ENCODE data around the gene QPCT.
"Not testable (repeated sequence)": the region's sequence is repeated elsewhere in the genome, so short reads cannot be mapped to it uniquely, and the experiment has no call there.

The QPCT gene

DNA sequence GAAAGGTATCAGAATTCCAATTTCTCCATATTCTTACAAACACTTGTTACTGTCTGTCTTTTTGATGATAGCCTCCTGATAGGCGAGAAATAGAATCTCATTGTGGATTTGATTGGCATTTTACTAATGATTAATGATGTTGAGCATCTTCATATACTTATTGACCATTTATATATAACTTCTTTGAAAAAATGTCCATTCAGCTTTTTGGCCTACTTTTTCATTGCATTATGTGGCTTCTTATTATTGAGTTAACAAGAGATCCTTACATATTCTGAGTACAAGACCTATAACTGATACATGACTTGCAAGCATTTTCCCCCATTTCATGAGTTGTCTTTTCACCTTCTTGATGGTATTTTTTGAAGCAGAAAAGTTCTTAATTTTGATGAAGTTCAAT is 54.6 kb downstream of the QPCT start:
- Mint-ChIP-seq H3K4me3 (no peak overlapping the region), H3K4me1 (no peaks in the 10 kb centered on the region), H3K27ac (no peak overlapping the region), H3K36me3 (no peaks in the 10 kb centered on the region), H3K9me3 (peaks cover under 1% of the 10 kb centered on the region), H3K27me3 (peaks cover 15% of the 10 kb centered on the region)
- no peak for DNase-seq
- CTCF ChIA-PET: interaction anchor here (0.8 to 7.6 kb wide), 4 partner anchors 15 to 477 kb away, joined by 3 to 107 read pairs (median 22); no protein-coding TSS in a partner anchor

DNA sequence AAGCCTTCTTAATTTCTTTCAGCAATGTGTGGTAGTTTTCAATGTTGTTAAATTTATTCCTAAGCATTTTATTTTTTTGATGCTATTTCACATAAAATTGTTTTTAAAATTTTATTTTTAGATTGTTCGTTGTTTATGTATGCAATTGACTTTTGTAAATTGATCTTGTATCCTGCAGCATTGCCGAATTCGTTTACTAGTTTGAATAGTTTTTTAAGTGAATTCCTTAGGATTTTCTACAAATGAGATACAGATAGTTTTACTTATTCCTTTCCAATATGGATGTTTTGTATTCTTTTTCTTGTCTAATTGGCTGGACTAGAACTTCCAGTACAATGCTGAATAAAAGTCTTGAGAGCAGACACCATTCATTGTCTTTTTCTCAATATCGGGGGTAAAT is 55.6 kb downstream of the QPCT start:
- DNase-seq: no peak
- H3K27ac Mint-ChIP-seq: no peak overlapping the region

DNA sequence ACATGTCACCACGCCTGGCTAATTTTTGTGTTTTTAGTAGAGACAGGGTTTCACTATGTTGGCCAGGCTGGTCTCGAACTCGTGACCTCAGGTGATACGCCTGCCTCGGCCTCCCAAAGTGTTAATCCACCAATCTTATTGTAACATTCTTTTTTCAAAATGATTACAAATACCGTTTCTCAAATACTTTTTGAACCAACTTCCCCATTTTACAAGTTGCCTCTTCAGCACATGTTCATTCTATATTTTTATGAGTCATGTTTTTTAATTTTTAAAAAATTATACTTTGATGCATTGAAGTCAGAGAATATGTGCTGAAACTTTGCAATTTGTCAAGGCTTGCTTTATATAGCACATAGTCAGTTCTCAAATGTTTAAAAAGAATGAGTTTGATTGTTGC is 58.2 kb downstream of the QPCT start:
- no peak overlapping the region for H3K4me3 Mint-ChIP-seq
- H3K27ac Mint-ChIP-seq: no peak overlapping the region
- H3K36me3 Mint-ChIP-seq: no peaks in the 10 kb centered on the region
- H3K9me3 Mint-ChIP-seq: peaks cover 1% of the 10 kb centered on the region
- CTCF ChIA-PET: interaction anchor here (0.6 to 2.7 kb wide), 2 partner anchors 13 to 475 kb away, joined by 3 to 9 read pairs; no protein-coding TSS in a partner anchor
- H3K4me1 Mint-ChIP-seq: no peaks in the 10 kb centered on the region
- DNase-seq: no peak
- H3K27me3 Mint-ChIP-seq: peaks cover 19% of the 10 kb centered on the region

More for the DNA sequence above, 55.6 kb downstream of the QPCT start:
- Mint-ChIP-seq H3K4me1 (no peaks in the 10 kb centered on the region), H3K9me3 (peaks cover 1% of the 10 kb centered on the region), H3K4me3 (no peak overlapping the region), H3K36me3 (no peaks in the 10 kb centered on the region), H3K27me3 (peaks cover 12% of the 10 kb centered on the region)
- CTCF ChIA-PET: interaction anchor here (5.1 to 7.6 kb wide), 2 partner anchors 433 to 476 kb away, joined by 40 to 107 read pairs; no protein-coding TSS in a partner anchor

DNA sequence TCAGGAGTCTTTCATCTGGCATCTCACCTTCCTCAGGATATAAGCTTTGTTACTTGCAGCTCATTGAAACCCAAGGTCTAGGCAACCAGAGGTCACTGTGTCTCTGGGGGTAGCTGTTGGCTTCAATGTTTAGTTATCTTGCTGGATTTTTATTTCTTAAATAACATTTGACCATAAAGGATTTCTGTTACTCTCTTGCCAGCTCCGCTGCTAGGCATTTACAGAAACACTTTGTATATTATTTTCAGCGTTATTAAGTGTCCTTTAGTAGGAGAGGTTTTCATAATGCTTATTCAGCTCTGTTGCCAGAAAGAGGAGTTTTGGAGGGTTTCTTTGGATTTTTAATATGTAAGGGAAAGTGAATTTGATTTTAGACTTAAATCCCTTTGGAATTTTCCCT is 61.4 kb downstream of the QPCT start:
- Mint-ChIP-seq H3K9me3 (peaks cover 1% of the 10 kb centered on the region), H3K27ac (no peak overlapping the region), H3K4me1 (no peaks in the 10 kb centered on the region), H3K36me3 (no peaks in the 10 kb centered on the region), H3K4me3 (no peak overlapping the region), H3K27me3 (peaks cover 33% of the 10 kb centered on the region)
- CTCF ChIA-PET: interaction anchor here (0.7 to 2.8 kb wide), 2 partner anchors 9 to 10 kb away, joined by 3 to 10 read pairs; no protein-coding TSS in a partner anchor
- DNase-seq: no peak

DNA sequence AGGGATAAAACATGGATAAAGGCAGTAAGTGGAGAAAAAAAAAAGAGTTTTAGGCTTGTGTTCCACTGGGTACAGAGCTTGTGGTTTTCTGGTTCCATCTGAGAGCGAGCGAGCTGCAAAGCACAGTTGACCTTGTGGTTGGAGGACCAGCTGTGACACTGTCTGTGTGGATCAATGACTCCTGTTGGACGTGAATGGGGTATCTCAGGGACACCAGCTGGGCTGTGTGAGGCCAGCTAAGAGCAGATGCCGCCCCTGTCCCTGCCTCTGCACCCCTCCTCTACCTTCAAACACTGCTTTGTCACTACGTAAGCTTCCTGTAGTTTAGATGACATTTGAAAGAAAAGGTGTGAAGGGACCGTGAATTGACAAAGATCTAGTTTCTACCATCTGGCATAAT is 67.8 kb downstream of the QPCT start:
- Mint-ChIP-seq H3K27ac (no peak overlapping the region), H3K4me1 (no peaks in the 10 kb centered on the region), H3K27me3 (peaks cover 46% of the 10 kb centered on the region), H3K36me3 (no peaks in the 10 kb centered on the region), H3K9me3 (no peaks in the 10 kb centered on the region), H3K4me3 (no peak overlapping the region)
- CTCF ChIA-PET: interaction anchor here (0.8 to 7.1 kb wide), 3 partner anchors 17 to 466 kb away, joined by 3 to 95 read pairs (median 71); no protein-coding TSS in a partner anchor
- DNase-seq: no peak

DNA sequence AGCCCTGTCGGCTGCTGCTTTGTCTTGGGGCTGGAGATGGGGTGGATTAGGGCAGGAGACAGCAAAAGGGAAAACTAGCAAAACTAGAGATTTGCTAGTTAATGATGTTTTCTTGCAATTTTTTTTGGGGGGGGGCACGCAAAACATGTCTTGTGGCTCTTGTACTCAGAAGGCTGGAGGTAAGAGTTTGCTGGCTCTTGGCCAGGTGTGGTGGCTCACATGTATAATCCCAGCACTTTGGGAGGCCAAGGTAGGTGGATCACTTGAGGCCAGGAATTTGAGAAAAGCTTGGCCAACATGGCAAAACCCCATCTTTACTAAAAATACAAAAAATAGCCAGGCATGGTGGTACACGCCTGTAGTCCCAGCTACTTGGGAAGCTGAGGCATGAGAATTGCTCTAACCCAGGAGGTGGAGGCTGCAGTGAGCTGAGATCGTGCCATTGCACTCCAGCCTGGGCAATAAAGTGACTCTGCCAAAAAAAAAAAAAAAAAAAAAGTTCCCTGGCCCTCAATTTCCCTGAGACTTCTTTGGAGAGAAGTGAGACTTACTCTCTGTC is 69.6 kb downstream of the QPCT start:
- H3K36me3 Mint-ChIP-seq, H3K27ac Mint-ChIP-seq, H3K4me3 Mint-ChIP-seq, H3K4me1 Mint-ChIP-seq, H3K9me3 Mint-ChIP-seq, DNase-seq: not testable (repeated sequence)
- peaks cover 45% of the 10 kb centered on the region for H3K27me3 Mint-ChIP-seq
- CTCF ChIA-PET: interaction anchor here (0.8 to 7.1 kb wide), 10 partner anchors 15 to 464 kb away, joined by 3 to 95 read pairs (median 6); no protein-coding TSS in a partner anchor

DNA sequence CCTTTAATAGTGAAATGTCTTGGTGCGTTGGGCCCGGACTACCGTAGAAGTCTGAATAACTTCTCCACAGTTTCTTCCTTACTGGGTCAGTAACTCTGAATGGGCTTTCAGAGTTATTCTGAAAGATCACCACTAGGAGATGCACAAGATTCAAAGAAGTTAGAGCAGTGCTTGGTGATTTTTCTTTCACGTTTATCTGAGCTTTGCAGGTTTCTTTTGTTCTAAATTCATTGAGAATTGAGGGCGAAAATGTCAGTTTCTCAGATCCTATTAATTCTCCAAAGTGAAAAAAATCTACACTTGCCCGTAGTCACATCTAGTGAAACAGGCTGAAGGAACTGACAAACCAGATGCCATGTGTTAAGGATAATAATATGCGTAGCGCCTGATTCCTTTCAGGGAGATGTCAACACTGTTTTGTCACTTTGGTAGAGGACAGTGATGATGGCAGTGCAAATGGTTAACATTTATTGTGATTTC is 70.1 kb downstream of the QPCT start:
- Mint-ChIP-seq H3K4me3 (no peak overlapping the region), H3K27ac (no peak overlapping the region), H3K36me3 (no peaks in the 10 kb centered on the region), H3K27me3 (peaks cover 39% of the 10 kb centered on the region), H3K9me3 (no peaks in the 10 kb centered on the region), H3K4me1 (no peaks in the 10 kb centered on the region)
- DNase-seq: no peak
- CTCF ChIA-PET: interaction anchor here (0.6 to 7.1 kb wide), 15 partner anchors 9 to 463 kb away, joined by 3 to 95 read pairs (median 4); no protein-coding TSS in a partner anchor

DNA sequence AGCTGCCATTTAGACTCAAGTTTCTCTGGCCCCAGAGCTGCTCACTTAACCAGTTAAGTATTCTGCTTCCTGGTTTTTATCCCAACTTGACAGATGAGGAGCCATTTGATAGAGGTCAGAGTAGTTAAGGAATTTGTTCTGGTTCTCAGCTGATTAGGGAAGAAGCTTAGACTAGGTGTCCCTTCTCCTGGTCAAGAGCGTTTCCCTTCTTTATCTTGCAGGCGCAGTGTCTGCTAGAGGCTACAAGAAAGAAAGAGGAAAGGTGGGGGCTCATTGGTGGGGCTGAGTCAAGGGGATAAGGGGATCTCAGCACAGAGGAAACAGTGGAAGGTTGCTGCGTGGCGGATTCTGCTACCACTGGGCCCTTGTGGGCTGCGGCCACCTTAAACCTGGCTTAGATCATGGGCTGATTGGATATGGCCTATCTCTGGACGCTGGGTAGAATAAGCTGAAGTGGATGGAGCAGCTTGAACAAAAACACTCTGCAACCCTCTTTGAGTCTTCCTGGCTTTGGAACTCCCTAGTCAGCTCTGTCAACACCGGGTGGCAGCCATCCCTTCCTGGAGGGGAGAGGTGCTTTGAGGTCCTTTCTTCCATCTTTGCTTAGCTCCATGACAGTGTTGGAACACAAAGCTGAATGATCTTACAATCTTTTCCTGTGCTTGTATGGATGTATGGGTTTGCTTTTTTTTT is 70.8 kb downstream of the QPCT start:
- Mint-ChIP-seq H3K27ac (no peak overlapping the region), H3K27me3 (peaks cover 32% of the 10 kb centered on the region), H3K4me3 (no peak overlapping the region), H3K36me3 (no peaks in the 10 kb centered on the region), H3K9me3 (no peaks in the 10 kb centered on the region), H3K4me1 (no peaks in the 10 kb centered on the region)
- DNase-seq: no peak
- CTCF ChIA-PET: interaction anchor here (0.6 to 7.1 kb wide), 20 partner anchors 10 to 476 kb away, joined by 3 to 95 read pairs (median 3); no protein-coding TSS in a partner anchor

DNA sequence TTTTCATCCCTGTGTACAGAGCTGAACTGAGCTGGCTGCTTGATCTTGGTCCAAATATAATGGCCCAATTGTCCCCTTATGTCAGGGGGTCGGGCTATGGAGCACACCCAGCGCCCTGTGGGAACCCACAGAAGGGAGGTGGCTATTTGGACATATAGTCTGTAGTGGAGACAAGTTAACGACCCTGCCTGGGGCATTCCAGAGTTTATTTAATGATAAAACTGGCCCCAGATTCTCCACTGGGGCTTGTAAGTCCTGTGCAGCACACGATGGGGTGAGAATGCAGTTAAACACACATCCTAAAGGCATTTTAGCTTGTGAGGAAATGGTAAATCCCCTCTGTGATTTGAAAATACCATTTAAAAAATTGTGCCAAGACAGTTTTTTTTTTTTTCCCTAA is 72.9 kb downstream of the QPCT start:
- CTCF ChIA-PET: interaction anchor here (0.7 to 7.1 kb wide), 2 partner anchors 42 to 418 kb away, joined by 3 to 95 read pairs; no protein-coding TSS in a partner anchor
- H3K9me3 Mint-ChIP-seq: no peaks in the 10 kb centered on the region
- DNase-seq: no peak
- no peaks in the 10 kb centered on the region for H3K4me1 Mint-ChIP-seq
- H3K36me3 Mint-ChIP-seq: no peaks in the 10 kb centered on the region
- H3K27me3 Mint-ChIP-seq: peaks cover 23% of the 10 kb centered on the region
- H3K27ac Mint-ChIP-seq: no peak overlapping the region
- H3K4me3 Mint-ChIP-seq: no peak overlapping the region

DNA sequence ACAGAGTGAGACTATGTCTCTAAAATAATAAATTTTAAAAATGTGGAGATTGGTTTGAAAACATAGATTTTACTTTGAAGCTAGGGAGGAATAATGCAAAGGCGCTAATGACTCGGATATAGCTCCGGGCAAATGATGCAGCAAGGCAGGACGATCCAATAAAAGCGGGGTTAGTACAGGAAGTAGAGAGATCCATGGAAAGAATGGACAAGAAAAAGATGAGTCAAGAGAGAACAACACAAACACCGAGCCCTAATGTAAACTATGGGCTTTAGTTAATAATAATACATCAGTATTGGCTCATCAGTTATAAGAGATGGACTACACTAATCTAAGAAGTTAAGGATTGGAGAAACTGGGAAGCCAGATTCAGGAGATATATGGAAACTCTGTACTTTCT is 74.5 kb downstream of the QPCT start:
- no peaks in the 10 kb centered on the region for H3K9me3 Mint-ChIP-seq
- H3K4me1 Mint-ChIP-seq: no peaks in the 10 kb centered on the region
- peaks cover 15% of the 10 kb centered on the region for H3K27me3 Mint-ChIP-seq
- DNase-seq: no peak
- no peak overlapping the region for H3K4me3 Mint-ChIP-seq
- CTCF ChIA-PET: interaction anchor here (1.5 kb wide), 1 partner anchor 457 kb away, joined by 4 read pairs; no protein-coding TSS in a partner anchor
- no peaks in the 10 kb centered on the region for H3K36me3 Mint-ChIP-seq
- H3K27ac Mint-ChIP-seq: no peak overlapping the region

DNA sequence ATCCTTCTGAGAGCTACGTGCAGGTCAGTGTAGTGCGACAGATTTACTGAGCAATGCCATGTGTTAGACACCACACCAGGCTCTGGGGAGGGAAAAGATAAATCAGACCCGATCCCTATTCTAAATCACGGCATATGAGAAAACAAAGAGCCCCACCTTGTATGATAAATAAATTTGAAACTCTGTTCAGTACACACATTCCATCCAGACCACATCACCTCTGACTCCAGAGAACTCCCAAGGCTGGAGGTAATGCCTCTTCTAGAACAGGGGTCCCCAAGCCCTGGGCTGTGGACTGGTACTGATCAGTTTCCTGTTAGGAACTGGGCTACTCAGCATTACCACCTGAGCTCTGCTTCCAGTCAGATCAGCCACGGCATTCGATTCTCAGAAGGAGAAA is 77.3 kb downstream of the QPCT start:
- H3K4me1 Mint-ChIP-seq: no peaks in the 10 kb centered on the region
- no peak overlapping the region for H3K27ac Mint-ChIP-seq
- CTCF ChIA-PET: no interaction called here
- peaks cover 3% of the 10 kb centered on the region for H3K27me3 Mint-ChIP-seq
- no peak overlapping the region for H3K4me3 Mint-ChIP-seq
- H3K36me3 Mint-ChIP-seq: no peaks in the 10 kb centered on the region
- no peak for DNase-seq
- H3K9me3 Mint-ChIP-seq: no peaks in the 10 kb centered on the region

DNA sequence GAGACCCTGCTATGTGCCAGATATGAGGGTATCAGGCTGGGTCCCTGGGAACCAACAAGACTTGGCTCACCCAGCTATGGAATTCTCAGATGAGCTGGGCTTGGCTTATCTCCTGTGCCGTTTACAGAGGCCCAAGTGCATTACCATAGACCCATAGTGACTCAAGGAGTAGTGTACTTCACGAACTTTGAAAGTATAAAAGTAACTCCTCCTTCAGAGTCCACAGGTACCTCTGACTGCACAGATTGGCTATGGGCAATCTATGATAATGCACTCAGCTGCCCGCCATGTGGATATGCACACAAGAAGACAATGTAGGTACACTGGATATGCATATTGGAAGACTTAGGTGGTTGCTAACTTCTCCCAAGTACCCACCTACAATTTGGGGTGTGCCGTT is 78.4 kb downstream of the QPCT start:
- no peak overlapping the region for H3K27ac Mint-ChIP-seq
- peaks cover 3% of the 10 kb centered on the region for H3K27me3 Mint-ChIP-seq
- no peaks in the 10 kb centered on the region for H3K9me3 Mint-ChIP-seq
- DNase-seq: no peak
- H3K4me1 Mint-ChIP-seq: no peaks in the 10 kb centered on the region
- no peak overlapping the region for H3K4me3 Mint-ChIP-seq
- no peaks in the 10 kb centered on the region for H3K36me3 Mint-ChIP-seq
- CTCF ChIA-PET: no interaction called here

Measured in activated naive CD4-positive, alpha-beta T cell treated with anti-CD3 and anti-CD28 coated beads, Interleukin-2, amount 10 ng/mL, durations not matched to agents 7 days and 5 days (primary cell).